GM18502 (cell line): Measurements from ENCODE around the gene KCNS3.

ENCODE experiments used
- ATAC-seq: cut with Tn5 transposase; IDR thresholded peaks from one replicate; pipeline ENCODE4 v1.9.1; 2021; ENCODE audit warnings: mild to moderate bottlenecking; ENCODE audit not compliant: unreplicated experiment, poor library complexity

The KCNS3 gene

GRCh38 chr2:17876590-17876989 lies 1.9 kb upstream of the KCNS3 start:
- no peak for ATAC-seq

- ATAC-seq, result peak; percentile 31
Measured at GRCh38 chr2:17877811-17878280, 621 bp upstream of the KCNS3 start.

GRCh38 chr2:17879137-17879912 lies 858 bp downstream of the KCNS3 start:
- peak; percentile 23 for ATAC-seq

- no peak for ATAC-seq
Measured at GRCh38 chr2:17879913-17880274, 1.4 kb downstream of the KCNS3 start.

- ATAC-seq, result no peak
Measured at GRCh38 chr2:17892770-17893534, 14.5 kb downstream of the KCNS3 start.

- no peak for ATAC-seq
Measured at GRCh38 chr2:17894005-17894404, 15.5 kb downstream of the KCNS3 start.

- ATAC-seq, result no peak
Measured at GRCh38 chr2:17894556-17894955, 16.1 kb downstream of the KCNS3 start.

- no peak for ATAC-seq
Measured at GRCh38 chr2:17899871-17900270, 21.4 kb downstream of the KCNS3 start.

GRCh38 chr2:17901246-17901645 lies 22.8 kb downstream of the KCNS3 start:
- no peak for ATAC-seq

GRCh38 chr2:17910980-17911379 lies 32.5 kb downstream of the KCNS3 start:
- no peak for ATAC-seq

GRCh38 chr2:17911491-17912260 lies 33.2 kb downstream of the KCNS3 start:
- ATAC-seq, result peak; percentile 32

GRCh38 chr2:17912266-17912691 lies 33.8 kb downstream of the KCNS3 start:
- peak; percentile 99 for ATAC-seq

- ATAC-seq, result no peak
Measured at GRCh38 chr2:17915099-17915498, 36.6 kb downstream of the KCNS3 start.

- ATAC-seq, result no peak
Measured at GRCh38 chr2:17915811-17916518, 37.5 kb downstream of the KCNS3 start.

- no peak for ATAC-seq
Measured at GRCh38 chr2:17916584-17916983, 38.1 kb downstream of the KCNS3 start.

GRCh38 chr2:17918789-17919188 lies 40.3 kb downstream of the KCNS3 start:
- no peak for ATAC-seq

GRCh38 chr2:17930773-17931172 lies 52.3 kb downstream of the KCNS3 start:
- no peak for ATAC-seq

- no peak for ATAC-seq
Measured at GRCh38 chr2:17933256-17933655, 54.8 kb downstream of the KCNS3 start.

GRCh38 chr2:17934721-17935120 lies 56.3 kb downstream of the KCNS3 start:
- no peak for ATAC-seq

- ATAC-seq, result no peak
Measured at GRCh38 chr2:17935242-17935885, 56.9 kb downstream of the KCNS3 start.
